Stimulated activated CD8-positive, alpha-beta memory T cell treated with anti-CD3 and anti-CD28 coated beads, Interleukin-2, amount 100 ng/mL, for 1 hour (primary cell): ENCODE data around the gene LECT2.

Experiments
- DNase-seq, 2 donors: peaks; one replicate each; pipeline ENCODE4 v3.0.0-alpha.2; 2020; ENCODE audit warnings: low read depth in 2 of 2

The LECT2 gene

GRCh38 chr5:135978212-135978631 is 23.4 kb upstream of the LECT2 start:
- DNase-seq = no peak

GRCh38 chr5:135977375-135977928 is 22.7 kb upstream of the LECT2 start:
- no peak for DNase-seq

- DNase-seq = no peak
These were observed 21.4 kb upstream of the LECT2 start for GRCh38 chr5:135976216-135976615.

- no peak for DNase-seq
These were observed 20.3 kb upstream of the LECT2 start for GRCh38 chr5:135975122-135975521.

GRCh38 chr5:135974021-135974600 is 19.3 kb upstream of the LECT2 start:
- no peak for DNase-seq

DNA sequence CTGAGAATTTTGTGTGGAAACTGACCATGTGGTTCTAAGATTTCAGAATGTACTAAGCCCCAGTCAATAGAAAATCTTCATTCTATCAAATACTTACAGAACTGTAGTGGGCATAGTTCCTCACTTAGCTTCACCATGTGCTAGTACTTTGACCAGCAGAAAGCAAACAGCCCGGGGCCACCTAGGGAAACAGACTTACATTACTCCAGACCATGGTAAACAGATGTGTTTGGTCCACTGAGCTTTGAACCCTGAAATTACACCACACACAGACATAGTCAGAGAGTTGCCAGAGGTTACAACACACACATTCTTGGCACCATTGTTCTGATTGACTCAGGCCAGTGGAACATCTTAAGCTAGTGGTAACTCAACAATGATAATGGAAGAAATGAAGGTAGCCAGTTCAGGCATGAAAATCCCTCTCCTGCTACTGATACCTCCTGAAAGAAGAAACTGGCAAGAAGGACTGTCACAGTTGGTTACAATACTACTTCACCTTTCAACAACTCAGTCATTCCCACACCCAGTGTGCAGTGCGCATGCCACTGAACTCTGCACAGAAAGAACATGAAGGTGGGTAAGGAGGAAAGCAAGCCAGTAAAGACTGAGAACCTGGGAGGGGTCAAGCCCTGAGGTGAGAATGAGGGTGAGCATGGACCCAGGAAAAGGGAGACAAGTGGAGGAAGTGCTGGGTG is 18.7 kb upstream of the LECT2 start:
- DNase-seq = no peak

GRCh38 chr5:135971701-135972100 is 16.9 kb upstream of the LECT2 start:
- DNase-seq = no peak

DNA sequence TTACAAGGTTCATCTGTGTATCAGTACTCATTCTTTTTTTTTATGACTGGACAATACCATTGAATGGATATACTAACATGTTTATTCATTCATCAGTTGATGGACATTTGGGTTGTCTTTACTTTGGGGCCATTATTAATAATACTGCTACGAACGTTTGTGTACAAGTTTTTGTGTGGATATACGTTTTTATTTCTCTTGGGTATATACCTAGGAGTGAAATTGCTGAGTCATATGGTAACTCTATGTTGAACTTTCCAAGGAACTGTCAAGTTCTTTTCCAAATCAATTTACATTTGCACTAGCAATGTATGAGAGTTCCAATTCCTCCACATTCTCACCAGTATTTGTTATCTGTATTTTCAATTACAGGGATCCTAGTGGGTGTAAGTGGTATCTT is 12.0 kb upstream of the LECT2 start:
- DNase-seq = no peak

GRCh38 chr5:135966165-135966564 is 11.4 kb upstream of the LECT2 start:
- no peak for DNase-seq

DNA sequence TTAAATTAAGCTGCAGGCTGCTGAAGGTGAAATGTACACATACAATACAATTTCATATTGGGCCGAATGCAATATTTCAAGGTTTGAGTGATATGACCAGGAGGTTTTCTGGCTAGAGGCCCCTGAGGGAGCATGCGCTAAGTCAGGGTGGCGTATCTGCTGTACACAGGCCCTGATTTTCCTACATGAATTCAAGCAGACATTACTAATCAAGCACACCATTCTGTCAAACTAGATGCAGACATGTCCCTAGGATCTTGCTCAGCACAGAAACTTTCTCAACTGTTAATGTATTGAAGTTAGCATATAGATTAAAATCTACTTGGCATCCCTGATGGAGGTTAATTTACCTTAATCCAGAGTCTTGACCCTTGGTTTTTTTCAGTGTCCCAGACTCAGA is 10.7 kb upstream of the LECT2 start:
- no peak for DNase-seq

GRCh38 chr5:135964670-135965320 is 10.0 kb upstream of the LECT2 start:
- DNase-seq = no peak

DNA sequence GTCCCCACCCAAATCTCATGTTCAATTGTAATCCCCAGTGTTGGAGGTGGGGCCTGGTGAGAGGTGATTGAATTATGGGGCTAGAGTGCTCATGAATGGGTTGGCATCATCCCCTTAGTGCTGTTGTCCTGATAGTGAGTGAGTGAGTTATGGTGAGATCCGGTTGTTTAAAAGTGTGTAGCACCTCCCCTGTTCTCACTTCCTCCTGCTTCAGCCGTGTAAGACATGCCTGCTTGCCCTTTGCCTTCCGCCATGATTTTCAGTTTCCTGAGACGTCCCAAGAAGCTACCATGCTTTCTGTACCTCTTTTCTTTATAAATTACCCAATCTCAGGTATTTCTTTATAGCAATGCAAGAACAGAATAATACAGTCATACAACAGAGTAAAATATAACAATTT is 742 bp upstream of the LECT2 start:
- no peak for DNase-seq

DNA sequence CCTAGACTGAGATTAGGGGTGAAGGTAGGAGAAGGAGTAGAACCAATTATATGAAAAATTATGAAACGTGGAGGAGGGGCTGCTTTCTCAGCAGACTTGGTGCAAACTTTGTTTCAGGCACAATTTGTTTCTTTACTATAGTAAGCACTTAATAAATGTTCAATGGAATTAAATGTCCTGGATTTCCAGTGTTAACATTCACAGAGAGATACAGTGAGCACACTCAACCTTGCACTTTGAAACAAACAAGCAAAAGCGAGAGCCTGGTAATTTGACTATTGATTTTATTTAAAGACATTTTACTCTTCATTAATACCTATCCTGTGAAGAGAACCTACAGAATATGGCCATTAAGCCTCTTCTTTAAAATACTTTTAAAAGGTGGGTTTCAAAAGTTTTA is 933 bp downstream of the LECT2 start:
- no peak for DNase-seq

- DNase-seq = no peak
These were observed 2.1 kb downstream of the LECT2 start for GRCh38 chr5:135952683-135953082.

GRCh38 chr5:135951807-135952206 is 3.0 kb downstream of the LECT2 start:
- DNase-seq = no peak

DNA sequence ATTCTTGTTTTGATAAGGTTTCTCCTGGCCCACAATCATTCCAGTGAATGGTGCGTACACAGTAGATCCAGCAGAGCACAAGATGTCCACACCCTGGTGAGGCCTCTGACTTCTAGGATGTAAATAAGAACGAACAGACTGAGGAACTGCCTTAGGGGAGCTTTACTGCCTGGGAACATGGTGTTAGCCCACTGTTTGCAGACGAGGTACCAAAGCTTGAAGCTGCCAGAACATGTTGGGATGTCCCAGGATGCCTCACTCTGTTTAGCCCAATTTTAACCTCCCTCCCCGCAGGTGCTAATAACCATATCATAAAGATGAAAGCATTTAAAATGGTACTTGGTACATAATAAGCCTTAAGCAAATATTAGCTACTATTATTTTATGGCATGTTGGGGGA is 3.5 kb downstream of the LECT2 start:
- DNase-seq = no peak

DNA sequence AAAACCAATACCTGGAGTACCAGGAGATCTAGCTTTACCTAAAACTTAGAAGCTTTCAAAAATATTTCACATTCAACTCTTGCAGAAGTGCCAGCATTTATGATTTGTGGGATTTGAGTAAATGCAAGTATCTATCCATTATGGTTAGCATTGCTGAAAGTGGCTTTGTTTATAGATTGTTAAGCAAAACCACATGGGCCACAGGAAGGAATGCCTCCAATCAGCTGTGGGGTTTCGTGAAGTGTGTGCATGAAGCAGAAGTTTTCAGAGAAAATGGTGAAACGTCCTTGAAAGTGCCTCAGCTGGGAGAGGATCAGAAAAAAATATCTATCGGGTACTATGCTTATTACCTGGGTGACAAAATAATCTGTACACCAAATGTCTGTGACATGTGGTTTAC is 4.2 kb downstream of the LECT2 start:
- no peak for DNase-seq

DNA sequence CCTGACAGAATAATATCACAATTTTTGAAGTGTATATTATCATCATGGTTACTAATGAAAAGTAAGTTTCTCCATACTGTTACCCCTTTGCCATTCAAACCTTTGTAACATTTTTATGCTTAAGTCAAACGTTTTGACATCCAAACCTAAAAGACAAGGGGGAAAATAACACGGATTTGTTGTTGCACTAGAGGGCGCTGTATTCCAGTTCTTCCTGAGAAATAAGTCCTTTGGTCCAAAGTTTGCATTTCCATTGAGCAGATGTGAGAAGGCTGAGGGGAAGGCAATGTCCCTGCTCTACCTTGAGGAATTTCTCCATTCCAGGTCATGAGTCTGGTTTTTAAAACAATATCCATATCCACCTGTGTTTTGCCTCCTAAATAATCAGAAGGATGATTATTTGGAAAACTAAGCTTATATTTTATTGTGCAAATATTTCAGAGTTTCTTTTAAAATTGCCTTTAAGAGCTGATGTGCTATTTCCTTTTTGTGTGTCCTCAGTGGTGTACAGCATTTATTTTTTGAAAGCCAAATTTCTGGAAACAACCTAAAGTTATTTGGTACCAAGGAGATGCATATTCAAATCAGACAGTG is 9.7 kb downstream of the LECT2 start:
- DNase-seq = no peak

GRCh38 chr5:135944564-135944963 is 10.2 kb downstream of the LECT2 start:
- no peak for DNase-seq

- DNase-seq = no peak
These were observed 12.5 kb downstream of the LECT2 start for GRCh38 chr5:135942202-135942771.

DNA sequence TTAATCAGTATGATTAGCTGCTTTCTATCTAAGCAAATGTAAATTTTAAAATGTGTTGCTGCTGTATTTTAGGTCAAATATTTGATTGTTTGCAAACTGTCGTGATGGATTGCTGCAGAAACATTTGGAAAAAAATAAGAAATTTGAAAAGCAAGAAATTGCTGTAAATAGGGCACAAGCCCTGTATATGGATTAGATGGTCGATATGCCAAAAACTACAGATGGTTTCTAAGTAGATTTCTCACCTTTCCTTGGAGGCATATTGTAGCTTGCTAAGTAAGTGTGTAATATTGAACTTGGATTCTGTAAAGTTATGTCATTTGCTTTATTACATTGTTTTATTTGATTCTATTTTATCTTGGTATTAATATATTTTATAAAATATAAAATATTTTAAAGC is 13.1 kb downstream of the LECT2 start:
- DNase-seq = no peak

GRCh38 chr5:135937245-135937911 is 17.4 kb downstream of the LECT2 start:
- DNase-seq = no peak
